HepG2 (cell line): ENCODE results near the gene STX10. TPM values are rescaled to one million over a fixed set of nuclear protein-coding genes. Genes with fewer than 3 reads are reported as not detected.
A peak's percentile ranks its signal among the peaks of the same experiment; 100 is the strongest.

Experiments used
- CHD4 ChIP-seq: fragments of 200-600 bp; sonication (generic); IDR thresholded peaks from 2 replicates; pipeline ENCODE4 v1.7.0; 2017; ENCODE audit warnings: mild to moderate bottlenecking, low read length, borderline replicate concordance
- FUBP1 ChIP-seq: sonication (generic); formaldehyde crosslinking; IDR thresholded peaks from 2 replicates; pipeline ENCODE4 v1.5.1; 2020; ENCODE audit warnings: missing genetic modification reagents, mild to moderate bottlenecking, borderline replicate concordance
- GATA4 ChIP-seq: sonication (generic); IDR thresholded peaks from 2 replicates; pipeline ENCODE4 v1.6.1; 2016; ENCODE audit warnings: antibody characterized with exemption, low read depth, borderline replicate concordance
- JARID2 ChIP-seq: sonication (generic); formaldehyde crosslinking; IDR thresholded peaks from 2 replicates; pipeline ENCODE4 v1.8.1; 2023; ENCODE audit warnings: missing genetic modification reagents, inconsistent platforms; ENCODE audit not compliant: insufficient replicate concordance
- KDM5A ChIP-seq: fragments of 200-600 bp; sonication (generic); IDR thresholded peaks from 2 replicates; pipeline ENCODE4 v1.7.0; 2018; ENCODE audit warnings: antibody characterized with exemption, mild to moderate bottlenecking, low read length, borderline replicate concordance
- KLF12 ChIP-seq: sonication (generic); formaldehyde crosslinking; IDR thresholded peaks from 2 replicates; pipeline ENCODE4 v1.4.0; 2020; ENCODE audit warnings: missing genetic modification reagents, borderline replicate concordance
- KLF16 ChIP-seq, 2 experiments: sonication (generic) in 1 of 2; formaldehyde crosslinking in 1 of 2; IDR thresholded peaks; 2 replicates each; pipeline versions ENCODE4 v1.6.1 to v1.8.0; 2016 to 2023; ENCODE audit warnings: missing genetic modification reagents in 2 of 2, missing compliant biosample characterization in 1 of 2
- MLLT10 ChIP-seq: sonication (generic); formaldehyde crosslinking; IDR thresholded peaks from 2 replicates; pipeline ENCODE4 v1.4.0; 2020; ENCODE audit warnings: missing genetic modification reagents
- MTERF4 ChIP-seq: sonication (generic); formaldehyde crosslinking; IDR thresholded peaks from 2 replicates; pipeline ENCODE4 v1.8.0; 2023; ENCODE audit warnings: mild to moderate bottlenecking, missing genetic modification reagents
- NR2F2 ChIP-seq: IDR thresholded peaks from 2 replicates; pipeline ENCODE4 v1.6.1; 2012; ENCODE audit warnings: low read depth, inconsistent platforms, borderline replicate concordance
- POLR2A ChIP-seq, 2 experiments: IDR thresholded peaks; 2 replicates each; pipeline ENCODE4 v1.6.1; 2011; ENCODE audit warnings: low read depth in 2 of 2, low read length in 2 of 2, mild to moderate bottlenecking in 1 of 2, moderate library complexity in 1 of 2; ENCODE audit not compliant: insufficient read depth in 1 of 2
- POLR2AphosphoS2 ChIP-seq: IDR thresholded peaks from 2 replicates; pipeline ENCODE4 v1.6.1; 2011; ENCODE audit warnings: low read depth, low read length, improper control_type of control experiment
- POLR2AphosphoS5 ChIP-seq: IDR thresholded peaks from 2 replicates; pipeline ENCODE4 v1.6.1; 2012; ENCODE audit warnings: low read depth, low read length
- PPARG ChIP-seq: conservative IDR thresholded peaks from 2 replicates; pipeline ENCODE4 v1.6.1; 2016; ENCODE audit warnings: missing biosample characterization, missing genetic modification reagents
- SMC3 ChIP-seq: IDR thresholded peaks from 2 replicates; pipeline ENCODE4 v1.6.1; 2011; ENCODE audit warnings: low read length, improper control_type of control experiment
- TFDP1 ChIP-seq: IDR thresholded peaks from 2 replicates; pipeline ENCODE4 v1.6.1; 2016; ENCODE audit warnings: missing compliant biosample characterization, missing genetic modification reagents, borderline replicate concordance
- ZMYM2 ChIP-seq: sonication (generic); formaldehyde crosslinking; IDR thresholded peaks from 2 replicates; pipeline ENCODE4 v1.8.0; 2022; ENCODE audit warnings: mild to moderate bottlenecking, missing genetic modification reagents
- ZNF224 ChIP-seq: sonication (generic); formaldehyde crosslinking; IDR thresholded peaks from 2 replicates; pipeline ENCODE4 v1.5.0; 2020; ENCODE audit warnings: mild to moderate bottlenecking, missing genetic modification reagents
- ZNF276 ChIP-seq: sonication (generic); formaldehyde crosslinking; IDR thresholded peaks from 2 replicates; pipeline ENCODE4 v1.4.0; 2020; ENCODE audit warnings: mild to moderate bottlenecking, low read depth, missing genetic modification reagents
- ZNF33B ChIP-seq: sonication (generic); formaldehyde crosslinking; IDR thresholded peaks from 2 replicates; pipeline ENCODE4 v1.5.1; 2020; ENCODE audit warnings: mild to moderate bottlenecking, missing genetic modification reagents
- ZNF530 ChIP-seq: sonication (generic); formaldehyde crosslinking; IDR thresholded peaks from 2 replicates; pipeline ENCODE4 v1.5.0; 2020; ENCODE audit warnings: low read depth, mild to moderate bottlenecking, missing genetic modification reagents
- ZNF607 ChIP-seq: sonication (generic); formaldehyde crosslinking; IDR thresholded peaks from 2 replicates; pipeline ENCODE4 v1.5.1; 2020; ENCODE audit warnings: missing genetic modification reagents, mild to moderate bottlenecking, borderline replicate concordance
- polyA plus RNA-seq, 8 experiments: library from polyadenylated mRNA; depleted of rRNA in 3 of 8; stranded (reverse) in 7 of 8; unstranded in 1 of 8; fragments of >200 nt; fragmentation: Illumina TruSeq in 4 of 8; extraction: Trizol in 4 of 8; gene quantifications; 2 replicates each; pipeline versions ENCODE4 v1.2.1 to v1.2.3, GENCODE V29; 2011 to 2016; ENCODE audit warnings: low read depth in 4 of 8, missing spikeins in 1 of 8, mixed read lengths in 1 of 8; ENCODE audit not compliant: insufficient read depth in 1 of 8
- total RNA-seq, 5 experiments: library from RNA; depleted of rRNA; stranded (reverse); fragments of >200 nt; fragmentation: Illumina TruSeq; extraction: Trizol; gene quantifications; 2 replicates each; pipeline ENCODE4 v1.2.3, GENCODE V29; 2016; ENCODE audit warnings: low read depth in 1 of 5

STX10 gene
- total and polyA plus RNA-seq, 2 of the 13 experiments (the other 11 are each of a cell fraction or from before 2014, with no cell fraction given) = 47.9 to 66.4 TPM

- no peak for TF ChIP-seq NR2F2
- TF ChIP-seq ZNF224 (CRISPR knock-in tag) = no peak
- no peak for TF ChIP-seq JARID2
- TF ChIP-seq KLF16 (CRISPR knock-in tag; IDR thresholded peaks at IDR 0.05) = peak in 1 of 2 experiments; percentile 47; a peak in 1 of 4 replicates
- TF ChIP-seq CHD4 = no peak; the same call in 1 of the 2 replicates
- no peak for TF ChIP-seq KDM5A
- TF ChIP-seq MTERF4 = no peak
- no peak for TF ChIP-seq ZNF530
- no peak for TF ChIP-seq FUBP1 (CRISPR knock-in tag)
- peak; percentile 72; the same call in 1 of the 2 replicates for TF ChIP-seq KLF12
- TF ChIP-seq POLR2AphosphoS2 = no peak
- TF ChIP-seq ZNF33B = no peak
- no peak for TF ChIP-seq GATA4
- no peak for TF ChIP-seq PPARG (CRISPR knock-in tag)
- TF ChIP-seq POLR2A (IDR thresholded peaks at IDR 0.05; ENCODE audit: insufficient read depth in 1 of 2, low read depth in 2 of 2, low read length in 2 of 2) = no peak
- TF ChIP-seq SMC3 = no peak
- TF ChIP-seq MLLT10 (CRISPR knock-in tag) = no peak
- TF ChIP-seq ZNF607 (CRISPR knock-in tag) = no peak
- no peak; the same call in 1 of the 2 replicates for TF ChIP-seq TFDP1
- TF ChIP-seq ZMYM2 = peak; percentile 83
- TF ChIP-seq POLR2AphosphoS5 = no peak
- no peak; the same call in 1 of the 2 replicates for TF ChIP-seq ZNF276 (CRISPR knock-in tag)
These were observed 32.3 kb downstream of the STX10 start, which contains the start of gene NACC1 (continued) for GRCh38 chr19:13117772-13118423.
